IMR-90 (cell line): ENCODE data around the gene UNK. TPM values are rescaled to one million over a fixed set of nuclear protein-coding genes. Genes with fewer than 3 reads are reported as not detected.
A peak's percentile ranks its signal among the peaks of the same experiment; 100 is the strongest.

ENCODE experiments used
- ATAC-seq: fragments of 200-7000 bp; cut with Tn5 transposase; 2 replicates; pipeline ENCODE4 v1.9.1; 2020; ENCODE audit warnings: low read depth, mild to moderate bottlenecking, moderate library complexity
- BruUV-seq: library from RNA; stranded (reverse); fragments of 400-500 nt; replicated peaks from 2 replicates; lab custom pipeline; 2021; lab: Mats Ljungman, UMichigan
- CTCF ChIA-PET: fragments of 300-600 bp; formaldehyde crosslinking; extraction: SDS; loops from one replicate; lab custom pipeline; 2021; ENCODE audit warnings: antibody characterized with exemption; lab: Yijun Ruan, JAX
- POLR2A ChIA-PET: fragments of 300-600 bp; sonication (Branson Sonifier 250); formaldehyde crosslinking; loops from one replicate; lab custom pipeline; 2022; ENCODE audit warnings: antibody characterized with exemption; ENCODE audit not compliant: unreplicated experiment; lab: Charles Lee
- DNase-seq: peaks from one replicate; pipeline ENCODE4 v3.0.0; 2013
- H2AFZ ChIP-seq: replicated peaks from 2 replicates; pipeline ENCODE3; 2013; ENCODE audit warnings: low read length, mild to moderate bottlenecking; ENCODE audit not compliant: poor library complexity
- H2AK5ac ChIP-seq: 2 replicates; pipeline ENCODE4 v1.6.1; 2013; ENCODE audit warnings: low read depth, low read length, inconsistent platforms
- H2AK9ac ChIP-seq: replicated peaks from 2 replicates; pipeline ENCODE3; 2013; ENCODE audit warnings: mild to moderate bottlenecking, low read depth, low read length, moderate library complexity; ENCODE audit not compliant: poor library complexity
- H2BK120ac ChIP-seq: 2 replicates; pipeline ENCODE4 v1.6.1; 2013; ENCODE audit warnings: low read depth, low read length, inconsistent platforms
- H2BK15ac ChIP-seq: 3 replicates; pipeline ENCODE4 v1.6.1; 2013; ENCODE audit warnings: low read depth, low read length, inconsistent platforms
- H2BK20ac ChIP-seq: 2 replicates; pipeline ENCODE4 v1.6.1; 2013; ENCODE audit warnings: low read depth, mild to moderate bottlenecking, inconsistent platforms, low read length, moderate library complexity
- H2BK5ac ChIP-seq: 2 replicates; pipeline ENCODE4 v1.6.1; 2013; ENCODE audit warnings: mild to moderate bottlenecking, low read depth, low read length, inconsistent platforms; ENCODE audit not compliant: poor library complexity, severe bottlenecking
- H3K14ac ChIP-seq: replicated peaks from 2 replicates; pipeline ENCODE4 v1.6.1; 2013; ENCODE audit warnings: low read depth, low read length, inconsistent platforms
- H3K18ac ChIP-seq: 2 replicates; pipeline ENCODE4 v1.6.1; 2013; ENCODE audit warnings: low read depth, low read length, control low read depth
- H3K23ac ChIP-seq: 2 replicates; pipeline ENCODE4 v1.6.1; 2013; ENCODE audit warnings: low read depth, low read length, inconsistent platforms
- H3K27ac ChIP-seq: 2 replicates; pipeline ENCODE4 v1.5.1; 2013; ENCODE audit warnings: mild to moderate bottlenecking, control low read depth, low read length; ENCODE audit not compliant: insufficient read depth
- H3K27me3 ChIP-seq: 2 replicates; pipeline ENCODE4 v1.6.1; 2013; ENCODE audit warnings: low read length; ENCODE audit not compliant: control insufficient read depth, insufficient read depth
- H3K36me3 ChIP-seq: 2 replicates; pipeline ENCODE4 v1.6.1; 2013; ENCODE audit warnings: low read length, mixed read lengths; ENCODE audit not compliant: control insufficient read depth, insufficient read depth
- H3K4ac ChIP-seq: 2 replicates; pipeline ENCODE4 v1.6.1; 2013; ENCODE audit warnings: low read depth, low read length, inconsistent platforms
- H3K4me1 ChIP-seq: 2 replicates; pipeline ENCODE4 v1.6.1; 2013; ENCODE audit warnings: low read length, mixed read lengths; ENCODE audit not compliant: control insufficient read depth, insufficient read depth
- H3K4me2 ChIP-seq: 2 replicates; pipeline ENCODE4 v1.6.1; 2013; ENCODE audit warnings: low read depth, mild to moderate bottlenecking, control low read depth, low read length, moderate library complexity
- H3K4me3 ChIP-seq: 2 replicates; pipeline ENCODE4 v1.5.1; 2013; ENCODE audit warnings: low read depth, mild to moderate bottlenecking, control low read depth, low read length, moderate library complexity; ENCODE audit not compliant: insufficient read depth
- H3K56ac ChIP-seq: 2 replicates; pipeline ENCODE4 v1.6.1; 2013; ENCODE audit warnings: low read length, inconsistent platforms; ENCODE audit not compliant: insufficient read depth; ENCODE audit errors: extremely low read depth
- H3K79me1 ChIP-seq, 2 experiments: 2 replicates each; pipeline ENCODE4 v1.6.1; 2013; ENCODE audit warnings: low read length in 2 of 2, inconsistent platforms in 1 of 2, low read depth in 1 of 2
- H3K9ac ChIP-seq: 2 replicates; pipeline ENCODE4 v1.6.1; 2013; ENCODE audit warnings: low read depth, low read length, control low read depth
- H3K9me1 ChIP-seq: 2 replicates; pipeline ENCODE4 v1.6.1; 2013; ENCODE audit warnings: low read length, inconsistent platforms; ENCODE audit not compliant: insufficient read depth
- H3K9me3 ChIP-seq: 2 replicates; pipeline ENCODE4 v1.6.1; 2013; ENCODE audit warnings: low read length; ENCODE audit not compliant: control insufficient read depth, insufficient read depth
- H4K20me1 ChIP-seq: 2 replicates; pipeline ENCODE4 v1.6.1; 2013; ENCODE audit warnings: low read length, inconsistent platforms; ENCODE audit not compliant: insufficient read depth
- H4K5ac ChIP-seq: 2 replicates; pipeline ENCODE4 v1.6.1; 2013; ENCODE audit warnings: mild to moderate bottlenecking, low read depth, low read length, control low read depth
- H4K8ac ChIP-seq, 2 experiments: 2 replicates each; pipeline ENCODE4 v1.6.1; 2013; ENCODE audit warnings: low read depth in 2 of 2, low read length in 2 of 2, control low read depth in 1 of 2, inconsistent platforms in 1 of 2
- H4K91ac ChIP-seq: 2 replicates; pipeline ENCODE4 v1.6.1; 2013; ENCODE audit warnings: low read depth, low read length, inconsistent platforms; ENCODE audit not compliant: insufficient read depth
- CHD1 ChIP-seq: IDR thresholded peaks from 2 replicates; pipeline ENCODE4 v1.6.1; 2012; ENCODE audit warnings: low read depth, low read length, improper control_type of control experiment
- MAZ ChIP-seq: IDR thresholded peaks from 2 replicates; pipeline ENCODE4 v1.6.1; 2012; ENCODE audit warnings: low read depth, mild to moderate bottlenecking, low read length, improper control_type of control experiment, moderate library complexity, borderline replicate concordance
- NFE2L2 ChIP-seq: fragments of 150-350 bp; IDR thresholded peaks from 2 replicates; pipeline ENCODE4 v1.6.1; 2016; ENCODE audit warnings: low read depth, mild to moderate bottlenecking, low read length
- POLR2A ChIP-seq: IDR thresholded peaks from 2 replicates; pipeline ENCODE4 v1.6.1; 2012; ENCODE audit warnings: mild to moderate bottlenecking, low read depth, low read length
- RAD21 ChIP-seq: IDR thresholded peaks from 2 replicates; pipeline ENCODE4 v1.6.1; 2012; ENCODE audit warnings: low read length, improper control_type of control experiment
- RCOR1 ChIP-seq: IDR thresholded peaks from 2 replicates; pipeline ENCODE4 v1.6.1; 2012; ENCODE audit warnings: mild to moderate bottlenecking, low read length, improper control_type of control experiment; ENCODE audit not compliant: insufficient replicate concordance
- SMC3 ChIP-seq: fragments of 150-350 bp; IDR thresholded peaks from 2 replicates; pipeline ENCODE4 v1.6.1; 2016; ENCODE audit warnings: low read depth, mild to moderate bottlenecking, antibody characterized with exemption, low read length, moderate library complexity
- USF2 ChIP-seq: fragments of 150-350 bp; IDR thresholded peaks from 2 replicates; pipeline ENCODE4 v1.6.1; 2017; ENCODE audit warnings: mild to moderate bottlenecking, antibody characterized with exemption, low read length, low read depth
- WGBS, 2 experiments: methylation state at CpG; one replicate each; pipeline versions ENCODE4 v1.1.5 to v1.1.7; 2013; ENCODE audit warnings: missing lambda C conversion rate in 2 of 2; ENCODE audit not compliant: insufficient read length in 1 of 2; ENCODE audit errors: extremely low coverage in 2 of 2; 5-methylcytosine and 5-hydroxymethylcytosine counted together
- dilution Hi-C: fragments of 300-500 bp; cut with HindIII; formaldehyde crosslinking; loops from one replicate; pipeline ENCODE4 v1.14.3; 2018; ENCODE audit warnings: low sequenced_read_pairs; ENCODE audit not compliant: unreplicated experiment
- in situ Hi-C: fragments of 300-500 bp; cut with MboI; formaldehyde crosslinking; loops from 3 replicates; pipeline ENCODE4 v1.14.3; 2019; ENCODE audit warnings: low sequenced_read_pairs, inconsistent platforms, mixed read lengths
- intact Hi-C: fragments of 100-400 bp; cut with micrococcal nuclease; formaldehyde crosslinking; loops from 2 replicates; pipeline ENCODE4 v1.10.0; 2022
- polyA plus RNA-seq, 3 experiments: library from polyadenylated mRNA; depleted of rRNA; stranded (reverse); fragments of >200 nt; gene quantifications; 2 replicates each; pipeline ENCODE4 v1.2.3, GENCODE V29; 2012; ENCODE audit warnings: low replicate concordance in 1 of 3
- total RNA-seq: library from RNA; depleted of rRNA; stranded (reverse); fragments of >200 nt; gene quantifications from 2 replicates; pipeline ENCODE4 v1.2.3, GENCODE V29; 2012

Gene UNK
- total and polyA plus RNA-seq, 2 of the 4 experiments (the other 2 are of a cell fraction), result 15.4 to 17.3 TPM

- H3K27me3 ChIP-seq, result no peaks in the 10 kb centered on the region
- H3K23ac ChIP-seq, result peak overlapping the region; percentile 94
- in situ Hi-C loops (no loop called here), dilution Hi-C loops (no loop called here), intact Hi-C loops (loop anchor here (5.0 to 10.0 kb wide), 2 partner anchors 43 to 91 kb away; partner anchors contain the start of gene TRIM47)
- peak overlapping the region; percentile 85 for H2BK15ac ChIP-seq
- no TSS peak for BruUV-seq
- H2BK20ac ChIP-seq, result peak overlapping the region; percentile 58
- peaks cover 12% of the 10 kb centered on the region for H3K9me1 ChIP-seq
- H2BK120ac ChIP-seq, result peak overlapping the region; percentile 85
- H3K14ac ChIP-seq, result peak overlapping the region; percentile 98
- peak overlapping the region; percentile 92 to 99 for H4K8ac ChIP-seq
- peak overlapping the region; percentile 91 for H2AK5ac ChIP-seq
- WGBS, 2 experiments, result 58% methylated on average over 8 of the region's 20 CpGs; no CpG with 5 or more reads in 1 of the 2 experiments
- peak overlapping the region; percentile 98 for H2AFZ ChIP-seq
- peak overlapping the region; percentile 99 for H2AK9ac ChIP-seq
- TF ChIP-seq RAD21, result no peak
- no peak for TF ChIP-seq NFE2L2
- TF ChIP-seq SMC3, result no peak
- TF ChIP-seq CHD1, result no peak
- no peak for TF ChIP-seq POLR2A
- TF ChIP-seq MAZ, result no peak
- TF ChIP-seq RCOR1, result no peak
- TF ChIP-seq USF2, result no peak
- ChIA-PET CTCF (interaction anchor here (0.5 to 1.8 kb wide), 9 partner anchors 11 to 112 kb away, joined by 3 to 7 read pairs (median 4); partner anchors contain the start of genes TRIM65 and WBP2), POLR2A (interaction anchor here (0.6 kb wide), 1 partner anchor 13 kb away, joined by 3 read pairs; no protein-coding TSS in a partner anchor)
- peaks cover under 1% of the 10 kb centered on the region; the same call in 1 of the 2 replicates for H3K36me3 ChIP-seq
- ATAC-seq, result no peak
- peaks cover 7% of the 10 kb centered on the region for H4K20me1 ChIP-seq
- H3K56ac ChIP-seq, result peak overlapping the region; percentile 64
- H3K4me3 ChIP-seq, result peak overlapping the region; percentile 36
- H3K9ac ChIP-seq, result peak overlapping the region; percentile 79
- H3K9me3 ChIP-seq, result no peaks in the 10 kb centered on the region
- H3K18ac ChIP-seq, result peak overlapping the region; percentile 30
- peak overlapping the region; percentile 87 for H3K27ac ChIP-seq
- peak overlapping the region; percentile 84 for H4K5ac ChIP-seq
- peak overlapping the region; percentile 87 for H2BK5ac ChIP-seq
- peak overlapping the region; percentile 82 for H3K4me2 ChIP-seq
- DNase-seq, result no peak
- peak overlapping the region; percentile 92 for H3K4ac ChIP-seq
- peak overlapping the region; percentile 97 for H4K91ac ChIP-seq
- H3K4me1 ChIP-seq, result peaks cover 16% of the 10 kb centered on the region
- peaks cover 16 to 36% of the 10 kb centered on the region in 2 experiments for H3K79me1 ChIP-seq
Measured at GRCh38 chr17:75783803-75784472, 668 bp upstream of the UNK start.
